ENCODE data around the gene TTC33. TPM values are rescaled to one million over a fixed set of nuclear protein-coding genes. Genes with fewer than 3 reads are reported as not detected.

Gene TTC33
- total RNA-seq, 3 donors from 2014 or later: 17.6 to 28.1 (median 18.4) TPM

DNA sequence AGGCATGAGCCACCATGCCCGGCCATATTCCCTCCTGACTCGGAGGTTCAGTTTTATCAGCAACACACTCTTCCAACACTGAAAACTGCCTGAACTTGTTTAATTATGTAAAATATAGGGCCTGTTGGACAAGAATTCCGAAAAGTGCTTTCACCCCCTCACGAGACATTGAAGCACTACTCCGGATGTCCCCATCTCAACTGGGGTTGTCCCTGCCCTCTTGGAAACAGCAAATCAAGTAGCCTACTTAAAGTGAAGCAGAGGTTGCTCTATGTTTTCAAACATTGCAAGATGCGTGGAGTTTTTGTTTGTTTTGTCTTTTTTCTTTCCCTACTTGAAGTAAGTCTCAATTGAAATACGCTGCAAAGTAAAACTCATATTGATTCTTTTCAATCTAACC, 68.4 kb downstream of the TTC33 start:
- TF ChIP-seq, protein P1, sequence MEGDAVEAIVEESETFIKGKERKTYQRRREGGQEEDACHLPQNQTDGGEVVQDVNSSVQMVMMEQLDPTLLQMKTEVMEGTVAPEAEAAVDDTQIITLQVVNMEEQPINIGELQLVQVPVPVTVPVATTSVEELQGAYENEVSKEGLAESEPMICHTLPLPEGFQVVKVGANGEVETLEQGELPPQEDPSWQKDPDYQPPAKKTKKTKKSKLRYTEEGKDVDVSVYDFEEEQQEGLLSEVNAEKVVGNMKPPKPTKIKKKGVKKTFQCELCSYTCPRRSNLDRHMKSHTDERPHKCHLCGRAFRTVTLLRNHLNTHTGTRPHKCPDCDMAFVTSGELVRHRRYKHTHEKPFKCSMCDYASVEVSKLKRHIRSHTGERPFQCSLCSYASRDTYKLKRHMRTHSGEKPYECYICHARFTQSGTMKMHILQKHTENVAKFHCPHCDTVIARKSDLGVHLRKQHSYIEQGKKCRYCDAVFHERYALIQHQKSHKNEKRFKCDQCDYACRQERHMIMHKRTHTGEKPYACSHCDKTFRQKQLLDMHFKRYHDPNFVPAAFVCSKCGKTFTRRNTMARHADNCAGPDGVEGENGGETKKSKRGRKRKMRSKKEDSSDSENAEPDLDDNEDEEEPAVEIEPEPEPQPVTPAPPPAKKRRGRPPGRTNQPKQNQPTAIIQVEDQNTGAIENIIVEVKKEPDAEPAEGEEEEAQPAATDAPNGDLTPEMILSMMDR (IDR thresholded peaks at IDR 0.05): no peak
- TF ChIP-seq POLR2AphosphoS5 (IDR thresholded peaks at IDR 0.05) (no peak), POLR2A (IDR thresholded peaks at IDR 0.05) (no peak)
- H3K27ac ChIP-seq: peak overlapping the region; percentile 32 to 47
- H3K4me1 ChIP-seq: peaks cover 0 to 3% of the 10 kb centered on the region in 2 donors
- no peak for DNase-seq (ENCODE audit: low spot score in 2 of 2)
- intact Hi-C loops (cut with DNase I; ENCODE audit: low total_unique reads): no loop called here
- H3K36me3 ChIP-seq: no peaks in the 10 kb centered on the region
- no peaks in the 10 kb centered on the region for H3K9me3 ChIP-seq
- H3K4me3 ChIP-seq: peak overlapping the region in 1 of 3 donors; percentile 21
- no peaks in the 10 kb centered on the region for H3K27me3 ChIP-seq

DNA sequence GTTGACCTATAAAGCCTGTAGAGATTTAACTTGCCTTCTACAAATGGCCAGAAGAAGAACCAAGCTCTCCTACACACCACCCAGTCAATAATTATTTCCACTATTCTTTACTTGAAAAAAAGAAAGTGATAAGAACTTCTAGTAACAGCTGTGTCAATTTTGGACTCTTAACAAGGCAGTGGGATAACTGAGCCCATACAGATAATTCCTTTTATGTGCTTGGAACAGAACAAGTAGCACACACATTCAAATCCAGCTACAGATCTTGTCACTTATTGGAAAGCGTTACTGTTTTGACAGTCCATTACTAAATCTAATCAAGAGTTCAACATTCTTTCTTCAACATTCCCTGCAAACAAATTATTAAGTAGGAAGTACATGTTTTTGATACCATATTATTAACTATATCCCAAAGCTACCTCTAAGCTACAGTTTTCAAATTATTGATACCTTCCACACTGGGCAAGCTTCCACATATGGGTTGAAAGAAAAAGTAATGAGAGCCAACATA, 69.7 kb downstream of the TTC33 start:
- Histone ChIP-seq H3K9me3 (no peaks in the 10 kb centered on the region), H3K36me3 (no peaks in the 10 kb centered on the region), H3K4me3 (peak overlapping the region in 2 of 3 donors; percentile 50 to 82), H3K27ac (peak overlapping the region; percentile 0 to 47), H3K4me1 (peaks cover 0 to 3% of the 10 kb centered on the region in 2 donors), H3K27me3 (no peaks in the 10 kb centered on the region)
- no peak for TF ChIP-seq POLR2AphosphoS5 (IDR thresholded peaks at IDR 0.05)
- TF ChIP-seq, protein P1 (IDR thresholded peaks at IDR 0.05): no peak
- TF ChIP-seq POLR2A (IDR thresholded peaks at IDR 0.05): no peak
- intact Hi-C loops (cut with DNase I; ENCODE audit: low total_unique reads): no loop called here
- no peak for DNase-seq (ENCODE audit: low spot score in 2 of 2)

- H3K9me3 ChIP-seq: no peaks in the 10 kb centered on the region
- H3K27ac ChIP-seq: peak overlapping the region in 1 of 2 donors; percentile 47
- H3K36me3 ChIP-seq: no peaks in the 10 kb centered on the region
- no peak for TF ChIP-seq POLR2A (IDR thresholded peaks at IDR 0.05)
- TF ChIP-seq, protein P1 (IDR thresholded peaks at IDR 0.05): no peak
- H3K27me3 ChIP-seq: no peaks in the 10 kb centered on the region
- peak overlapping the region in 2 of 3 donors; percentile 50 to 82 for H3K4me3 ChIP-seq
- intact Hi-C loops (cut with DNase I; ENCODE audit: low total_unique reads): no loop called here
- DNase-seq (ENCODE audit: low spot score in 2 of 2): no peak
- H3K4me1 ChIP-seq: peaks cover 0 to 3% of the 10 kb centered on the region in 2 donors
Observed at GRCh38 chr5:40685193-40685592, 70.6 kb downstream of the TTC33 start.

DNA sequence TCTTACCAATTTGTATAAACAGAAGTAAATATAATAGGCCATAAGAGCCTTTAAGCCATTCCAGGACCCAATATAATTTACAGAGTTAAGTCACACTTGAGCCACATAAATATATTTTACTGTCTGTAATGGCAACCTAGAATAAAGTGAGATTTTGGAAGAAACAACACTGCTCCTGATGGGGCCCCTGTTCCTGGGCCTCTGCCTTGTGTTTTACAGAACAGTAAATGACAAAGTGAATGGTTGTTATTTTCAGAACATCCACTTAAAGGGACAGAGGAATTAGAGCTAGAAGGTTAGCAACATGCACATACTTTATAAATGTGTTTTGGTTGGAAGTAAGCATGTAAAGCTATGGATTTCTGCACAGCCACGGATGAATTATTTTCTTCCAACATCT, 72.5 kb downstream of the TTC33 start:
- peaks cover 0 to 3% of the 10 kb centered on the region in 2 donors for H3K4me1 ChIP-seq
- H3K27ac ChIP-seq: peak overlapping the region; percentile 29 to 95

More for the DNA sequence above, 72.5 kb downstream of the TTC33 start:
- TF ChIP-seq, protein P1 (IDR thresholded peaks at IDR 0.05): no peak
- TF ChIP-seq POLR2A (IDR thresholded peaks at IDR 0.05): no peak
- TF ChIP-seq POLR2AphosphoS5 (IDR thresholded peaks at IDR 0.05): no peak
- Histone ChIP-seq H3K27me3 (no peaks in the 10 kb centered on the region), H3K4me3 (peak overlapping the region in 2 of 3 donors; percentile 82 to 90), H3K36me3 (no peaks in the 10 kb centered on the region), H3K9me3 (no peaks in the 10 kb centered on the region)
- no peak for DNase-seq (ENCODE audit: low spot score in 2 of 2)
- intact Hi-C loops (cut with DNase I; ENCODE audit: low total_unique reads): no loop called here
